PC-3 (cell line): ENCODE data around the gene ATP12A. TPM values are rescaled to one million over a fixed set of nuclear protein-coding genes. Genes with fewer than 3 reads are reported as not detected.

Experiments used
- ATAC-seq: fragments of 200-7000 bp; cut with Tn5 transposase; 2 replicates; pipeline ENCODE4 v1.9.1; 2020; ENCODE audit warnings: mild to moderate bottlenecking, moderate library complexity
- BruUV-seq: library from RNA; stranded (reverse); fragments of 400-500 nt; replicated peaks from 2 replicates; lab custom pipeline; 2021; lab: Mats Ljungman, UMichigan
- CTCF ChIA-PET: fragments of 300-600 bp; sonication (Branson Sonifier 250); formaldehyde crosslinking; loops from one replicate; lab custom pipeline; 2022; ENCODE audit warnings: antibody characterized with exemption; lab: Charles Lee
- POLR2A ChIA-PET: fragments of 300-600 bp; sonication (Branson Sonifier 250); formaldehyde crosslinking; loops from one replicate; lab custom pipeline; 2022; ENCODE audit warnings: antibody characterized with exemption; ENCODE audit not compliant: unreplicated experiment; lab: Charles Lee
- DNase-seq: peaks from one replicate; pipeline ENCODE4 v3.0.0-alpha.2; 2015
- H2AFZ ChIP-seq: fragments of 300-600 bp; sonication (generic); 2 replicates; pipeline ENCODE4 v1.6.0; 2016; ENCODE audit warnings: antibody characterized with exemption, low read length
- H3F3A ChIP-seq: fragments of 300-600 bp; sonication (generic); one replicate; pipeline ENCODE4 v1.6.0; 2017; ENCODE audit warnings: antibody characterized with exemption, low read length, control low read depth, mild to moderate bottlenecking; ENCODE audit not compliant: unreplicated experiment
- H3K27ac ChIP-seq: fragments of 300-600 bp; sonication (generic); 2 replicates; pipeline ENCODE4 v1.5.1; 2016; ENCODE audit warnings: mild to moderate bottlenecking, low read length
- H3K27me3 ChIP-seq: fragments of 300-600 bp; sonication (generic); 2 replicates; pipeline ENCODE4 v1.6.1; 2016; ENCODE audit warnings: low read length, mixed read lengths
- H3K36me3 ChIP-seq: fragments of 300-600 bp; sonication (generic); 2 replicates; pipeline ENCODE4 v1.6.1; 2016; ENCODE audit warnings: low read depth, mixed run types, low read length, mixed read lengths
- H3K4me1 ChIP-seq: fragments of 300-600 bp; sonication (generic); 2 replicates; pipeline ENCODE4 v1.5.1; 2016; ENCODE audit warnings: low read length; ENCODE audit not compliant: insufficient read depth
- H3K4me2 ChIP-seq: fragments of 300-600 bp; sonication (generic); 2 replicates; pipeline ENCODE4 v1.6.0; 2016; ENCODE audit warnings: low read length
- H3K4me3 ChIP-seq: fragments of 300-600 bp; sonication (generic); 2 replicates; pipeline ENCODE4 v1.5.1; 2016; ENCODE audit warnings: mild to moderate bottlenecking, low read length, mixed read lengths
- H3K79me2 ChIP-seq: fragments of 300-600 bp; sonication (generic); 2 replicates; pipeline ENCODE4 v1.6.1; 2017; ENCODE audit warnings: low read length, mixed read lengths
- H3K9ac ChIP-seq: fragments of 300-600 bp; sonication (generic); 2 replicates; pipeline ENCODE4 v1.6.0; 2016; ENCODE audit warnings: mild to moderate bottlenecking, low read length
- H3K9me2 ChIP-seq: fragments of 300-600 bp; sonication (generic); replicated peaks from 2 replicates; pipeline ENCODE4 v1.6.1; 2016; ENCODE audit warnings: mixed run types, low read length, mixed read lengths
- H3K9me3 ChIP-seq: fragments of 300-600 bp; sonication (generic); 2 replicates; pipeline ENCODE4 v1.6.1; 2016; ENCODE audit warnings: low read length, mixed read lengths
- H4K20me1 ChIP-seq: fragments of 300-600 bp; sonication (generic); 2 replicates; pipeline ENCODE4 v1.6.1; 2016; ENCODE audit warnings: low read length, mixed read lengths
- CTCF ChIP-seq: fragments of 300-600 bp; sonication (generic); conservative IDR thresholded peaks from 2 replicates; pipeline ENCODE4 v1.5.1; 2017; ENCODE audit warnings: antibody characterized with exemption, low read depth, mild to moderate bottlenecking, low read length
- EZH2 ChIP-seq: fragments of 300-600 bp; sonication (generic); IDR thresholded peaks from one replicate; pipeline ENCODE4 v1.6.1; 2017; ENCODE audit warnings: antibody characterized with exemption, mild to moderate bottlenecking, low read length; ENCODE audit not compliant: unreplicated experiment
- EZH2phosphoT487 ChIP-seq: fragments of 300-600 bp; sonication (generic); IDR thresholded peaks from 2 replicates; pipeline ENCODE4 v1.6.1; 2018; ENCODE audit warnings: mild to moderate bottlenecking, antibody characterized with exemption, low read length, borderline replicate concordance
- intact Hi-C: fragments of 100-400 bp; cut with micrococcal nuclease; formaldehyde crosslinking; loops from 2 replicates; pipeline ENCODE4 v1.9.0; 2023
- total RNA-seq: library from RNA; depleted of rRNA; stranded (reverse); fragments of >200 nt; gene quantifications from 2 replicates; pipeline ENCODE4 v1.2.3, GENCODE V29; 2014

Gene ATP12A
- total RNA-seq, 1 experiment from 2014 or later = 0.11 TPM

GRCh38 chr13:24719139-24719538 lies 38.9 kb downstream of the ATP12A start:
- Histone ChIP-seq H4K20me1 (no peaks in the 10 kb centered on the region), H3K4me3 (no peak overlapping the region), H3K9ac (no peak overlapping the region), H3K4me1 (no peaks in the 10 kb centered on the region), H3K27me3 (peaks cover 64% of the 10 kb centered on the region), H3K27ac (no peak overlapping the region), H3K36me3 (no peaks in the 10 kb centered on the region), H2AFZ (no peak overlapping the region), H3K9me2 (no peaks in the 10 kb centered on the region), H3K4me2 (no peak overlapping the region), H3F3A (no peaks in the 10 kb centered on the region), H3K79me2 (no peaks in the 10 kb centered on the region), H3K9me3 (no peaks in the 10 kb centered on the region)
- BruUV-seq = no TSS peak
- POLR2A ChIA-PET = no interaction called here
- intact Hi-C loops = no loop called here
- DNase-seq = no peak
- CTCF ChIA-PET = no interaction called here
- no peak for ATAC-seq
- no peak for TF ChIP-seq EZH2

GRCh38 chr13:24723206-24723605 lies 43.0 kb downstream of the ATP12A start:
- Histone ChIP-seq H2AFZ (no peak overlapping the region), H3K4me2 (no peak overlapping the region), H3K4me3 (no peak overlapping the region), H3K4me1 (no peaks in the 10 kb centered on the region), H3K9ac (no peak overlapping the region), H3K27ac (no peak overlapping the region), H3K9me3 (no peaks in the 10 kb centered on the region), H3K79me2 (no peaks in the 10 kb centered on the region), H4K20me1 (no peaks in the 10 kb centered on the region), H3K36me3 (no peaks in the 10 kb centered on the region), H3K9me2 (no peaks in the 10 kb centered on the region), H3K27me3 (peaks cover 60% of the 10 kb centered on the region), H3F3A (no peaks in the 10 kb centered on the region)
- DNase-seq = no peak
- ChIA-PET CTCF (no interaction called here), POLR2A (no interaction called here)
- TF ChIP-seq CTCF (no peak), EZH2phosphoT487 (no peak), EZH2 (no peak)
- no peak for ATAC-seq
- intact Hi-C loops = no loop called here
- no TSS peak for BruUV-seq

GRCh38 chr13:24724714-24725113 lies 44.5 kb downstream of the ATP12A start:
- POLR2A ChIA-PET = no interaction called here

More at GRCh38 chr13:24724714-24725113, 44.5 kb downstream of the ATP12A start:
- no peak for ATAC-seq
- no TSS peak for BruUV-seq
- no peaks in the 10 kb centered on the region for H3K9me2 ChIP-seq
- DNase-seq = no peak
- intact Hi-C loops = loop anchor here (5.0 kb wide), 1 partner anchor 32 kb away; no protein-coding TSS in a partner anchor
- H3K4me2 ChIP-seq = no peak overlapping the region
- H3K36me3 ChIP-seq = no peaks in the 10 kb centered on the region
- H3K9me3 ChIP-seq = no peaks in the 10 kb centered on the region
- TF ChIP-seq CTCF = no peak
- TF ChIP-seq EZH2 = no peak
- no peak for TF ChIP-seq EZH2phosphoT487
- no peak overlapping the region for H3K9ac ChIP-seq
- CTCF ChIA-PET = no interaction called here
- no peaks in the 10 kb centered on the region for H3F3A ChIP-seq
- H4K20me1 ChIP-seq = no peaks in the 10 kb centered on the region
- H3K4me3 ChIP-seq = no peak overlapping the region
- H3K4me1 ChIP-seq = no peaks in the 10 kb centered on the region
- no peak overlapping the region for H2AFZ ChIP-seq
- H3K79me2 ChIP-seq = no peaks in the 10 kb centered on the region
- H3K27me3 ChIP-seq = peaks cover 46% of the 10 kb centered on the region
- H3K27ac ChIP-seq = no peak overlapping the region
